ENCODE data around the gene INHA. TPM values are rescaled to one million over a fixed set of nuclear protein-coding genes. Genes with fewer than 3 reads are reported as not detected.

The INHA gene
- total RNA-seq, 1 donor from 2014 or later, result 0.20 TPM

Other genes starting within 250 kb of the INHA start
- not detected for gene RESP18, start 239.6 kb upstream of the INHA start, total RNA-seq
- 37.4 TPM for gene DNPEP, start 184.4 kb upstream of the INHA start, total RNA-seq
- gene DES, start 153.9 kb upstream of the INHA start, total RNA-seq, result 1.8 TPM
- gene SPEG, start 137.5 kb upstream of the INHA start, total RNA-seq, result 1.5 TPM
- 43.4 TPM for gene GMPPA, start 73.4 kb upstream of the INHA start, total RNA-seq
- gene ASIC4, start 57.8 kb upstream of the INHA start, total RNA-seq, result 0.05 TPM
- 55.1 TPM for gene CHPF, start 28.5 kb upstream of the INHA start, total RNA-seq
- gene TMEM198, start 28.3 kb upstream of the INHA start, total RNA-seq, result 2.1 TPM
- 43.6 TPM for gene OBSL1, start 771 bp upstream of the INHA start, total RNA-seq
- 7.7 TPM for gene STK11IP, start 25.5 kb downstream of the INHA start, total RNA-seq
- gene SLC4A3, start 55.3 kb downstream of the INHA start, total RNA-seq, result 0.20 TPM